HG03066 (cell line): ENCODE data around the gene ANKRD26.

Experiments
- ATAC-seq: cut with Tn5 transposase; IDR thresholded peaks from one replicate; pipeline ENCODE4 v1.9.1; 2021; ENCODE audit warnings: low read depth; ENCODE audit not compliant: unreplicated experiment

The ANKRD26 gene

DNA sequence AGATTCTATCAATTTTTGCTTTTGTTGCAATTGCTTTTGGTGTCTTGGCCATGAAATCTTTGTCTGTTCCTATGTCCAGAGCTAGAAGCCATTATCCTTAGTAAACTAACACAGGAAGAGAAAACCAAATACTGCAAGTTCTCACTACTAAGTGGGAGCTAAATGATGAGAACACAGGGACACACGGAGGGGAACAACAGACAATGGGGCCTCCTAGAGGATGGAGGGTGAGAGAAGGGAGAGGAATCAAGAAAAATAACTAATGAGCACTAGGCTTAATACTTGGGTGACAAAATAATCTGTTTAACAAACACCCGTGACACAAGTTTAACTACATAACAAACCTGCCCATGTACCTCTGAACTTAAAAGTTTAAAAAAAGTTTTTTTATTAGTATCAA is 78.2 kb downstream of the ANKRD26 start:
- no peak for ATAC-seq

DNA sequence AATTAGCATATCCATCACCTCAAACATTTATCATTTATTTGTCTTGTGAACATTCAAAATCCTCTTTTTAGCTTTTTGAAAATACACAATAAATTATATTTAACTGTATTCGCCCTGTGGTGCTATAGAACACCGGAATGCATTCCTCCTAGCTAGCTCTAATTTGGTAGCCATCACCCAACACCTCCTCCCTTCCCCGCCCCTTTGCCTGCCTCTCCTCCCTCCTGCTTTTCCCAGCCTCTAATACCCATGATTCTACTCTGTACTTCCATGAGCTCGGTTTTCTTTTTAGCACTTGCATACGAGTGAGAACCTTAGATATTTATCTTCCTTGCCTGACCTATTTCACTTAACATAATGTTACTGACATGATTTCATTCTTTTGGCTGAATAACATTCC is 80.1 kb downstream of the ANKRD26 start:
- ATAC-seq = no peak

GRCh38 chr10:27019827-27020226 is 80.5 kb downstream of the ANKRD26 start:
- no peak for ATAC-seq

DNA sequence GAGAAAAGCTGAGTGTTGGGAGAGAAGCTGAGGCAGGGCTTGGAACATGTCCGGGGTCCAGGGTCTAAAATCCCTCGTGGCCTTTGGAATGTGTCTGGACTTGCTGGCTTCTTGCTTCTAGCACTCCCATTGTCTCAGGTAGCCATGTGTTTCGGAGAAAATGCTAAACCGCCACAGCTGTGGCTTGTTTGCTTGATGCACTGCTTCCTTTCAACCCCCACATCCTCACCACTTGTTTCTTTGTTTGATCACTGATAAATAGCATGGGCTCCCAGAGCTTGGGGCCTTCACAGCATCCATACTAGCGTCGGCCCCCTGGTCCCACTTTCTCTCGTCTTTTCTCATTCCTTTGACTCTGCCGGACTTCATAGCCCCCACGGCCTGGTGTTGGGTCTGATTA is 102.7 kb downstream of the ANKRD26 start:
- no peak for ATAC-seq

- no peak for ATAC-seq
Observed at GRCh38 chr10:26994743-26995142, 105.6 kb downstream of the ANKRD26 start.

DNA sequence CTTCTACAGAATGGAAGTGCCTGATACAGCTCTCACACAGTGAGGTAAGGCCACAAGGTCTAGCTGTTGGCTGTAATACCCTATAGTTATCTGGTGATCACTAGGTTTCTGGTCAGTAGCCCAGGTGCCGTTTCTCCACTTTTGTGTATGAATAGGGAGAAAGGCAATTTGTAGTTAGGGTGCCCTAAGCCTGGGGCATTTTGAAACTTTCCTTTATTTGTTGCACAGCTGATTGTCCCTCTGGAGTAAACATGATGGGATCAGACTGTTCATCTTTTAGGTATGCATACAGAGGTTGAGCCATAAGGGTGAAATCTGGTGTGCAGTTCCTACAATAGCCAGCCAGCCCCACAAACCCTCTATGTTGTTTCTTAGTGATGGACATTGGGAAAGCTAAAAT is 112.4 kb downstream of the ANKRD26 start:
- no peak for ATAC-seq

DNA sequence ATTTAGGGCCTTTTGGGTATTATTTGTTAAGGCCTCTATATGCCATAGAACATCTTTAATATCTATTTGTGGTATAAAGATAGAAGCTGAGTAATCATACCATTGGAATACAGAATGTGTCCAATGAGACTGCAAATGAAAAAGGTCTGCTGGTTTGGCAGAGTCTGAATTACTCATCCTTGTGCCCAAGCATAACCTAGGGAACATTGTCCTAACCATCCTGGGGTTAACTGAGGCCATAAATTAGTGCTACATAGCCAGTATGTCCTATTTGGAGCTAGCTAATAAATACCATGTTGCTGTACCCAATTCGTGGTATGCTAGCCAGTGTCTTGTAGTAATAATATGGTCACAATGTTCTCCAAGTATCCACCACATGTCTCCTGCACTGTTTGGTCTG is 117.1 kb downstream of the ANKRD26 start:
- no peak for ATAC-seq

DNA sequence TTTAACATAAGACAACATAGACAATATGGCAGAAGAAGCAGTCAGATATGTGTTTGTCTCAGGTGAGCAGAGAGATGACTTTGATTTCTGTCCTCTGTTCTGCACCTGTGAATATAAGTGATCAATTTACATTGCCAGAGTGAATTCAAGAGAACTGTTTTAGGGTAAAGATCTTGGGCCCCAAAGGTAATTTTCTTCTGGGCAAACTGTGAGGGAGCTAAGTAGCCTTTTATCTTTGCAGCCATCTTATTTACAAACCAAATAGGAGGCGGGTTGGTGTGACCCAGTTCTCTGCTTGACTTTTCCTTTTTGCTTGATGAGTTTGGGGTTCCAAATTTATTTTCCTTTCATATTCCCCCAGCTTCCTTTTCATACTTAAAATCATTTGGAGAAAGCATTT is 118.2 kb downstream of the ANKRD26 start:
- ATAC-seq = no peak

DNA sequence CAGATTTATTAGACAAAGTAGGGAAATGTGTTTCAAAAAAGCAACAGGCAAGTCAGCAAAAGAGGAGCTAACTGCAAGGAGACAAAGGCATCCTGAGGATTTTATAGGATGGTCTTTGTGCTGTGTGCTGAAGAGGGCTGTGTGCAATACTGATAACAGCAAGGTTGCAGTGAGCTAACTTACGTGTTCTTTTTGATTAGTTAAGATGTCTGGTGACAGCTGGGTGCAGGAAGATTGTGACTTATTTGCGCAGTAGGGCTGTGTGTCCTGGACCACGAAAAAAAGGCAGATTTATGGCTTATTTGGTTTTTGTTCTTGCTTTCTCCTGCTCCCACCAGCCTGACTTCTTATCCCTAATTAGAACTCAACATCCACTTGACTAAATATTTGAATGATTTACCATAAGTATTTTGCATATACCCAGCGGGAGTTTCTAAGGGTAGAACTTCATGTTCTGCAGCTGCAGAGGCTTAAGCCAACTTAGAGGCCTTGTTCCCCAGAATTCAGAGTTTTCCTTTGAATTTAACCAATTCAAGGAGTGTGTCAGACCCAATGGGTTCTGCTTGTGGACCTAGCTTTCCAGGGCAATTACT is 119.0 kb downstream of the ANKRD26 start:
- ATAC-seq = no peak

DNA sequence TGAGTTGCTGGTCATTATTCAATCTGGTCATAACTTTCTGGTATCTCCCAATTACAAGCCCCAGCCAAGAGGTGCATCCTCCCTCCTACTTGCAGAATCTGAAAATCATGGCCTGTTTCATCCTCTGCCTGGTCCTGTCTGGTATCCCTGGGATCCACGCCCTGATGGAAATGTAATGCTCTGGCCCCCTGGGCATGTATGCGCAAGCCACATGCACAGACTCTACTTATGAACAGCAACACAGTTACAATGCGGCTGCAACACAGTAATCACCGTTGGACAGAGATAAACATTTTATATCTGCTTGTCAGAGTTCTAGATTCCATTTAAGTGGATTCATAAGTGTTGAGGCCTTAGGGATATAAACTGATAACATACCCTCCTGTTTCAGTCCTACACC is 121.8 kb downstream of the ANKRD26 start:
- ATAC-seq = no peak

DNA sequence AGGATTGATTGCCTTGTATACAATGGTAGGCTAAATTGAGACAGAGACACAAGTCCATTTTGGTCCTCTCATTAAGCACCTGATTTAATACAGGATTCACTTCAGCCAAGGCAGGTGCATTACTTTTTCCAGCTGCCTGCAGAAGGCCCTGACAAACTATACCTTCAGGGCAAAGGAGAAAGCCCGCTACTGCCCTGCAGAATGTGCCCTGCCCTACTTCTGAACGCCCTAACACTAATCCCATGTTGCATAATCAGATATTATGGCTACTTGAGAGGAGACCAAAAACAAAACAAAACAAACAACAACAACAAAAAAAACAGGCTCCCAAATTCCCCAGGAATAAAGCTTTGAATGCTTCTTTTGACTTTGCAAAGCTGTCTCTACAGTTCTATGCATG is 122.7 kb downstream of the ANKRD26 start:
- no peak for ATAC-seq

DNA sequence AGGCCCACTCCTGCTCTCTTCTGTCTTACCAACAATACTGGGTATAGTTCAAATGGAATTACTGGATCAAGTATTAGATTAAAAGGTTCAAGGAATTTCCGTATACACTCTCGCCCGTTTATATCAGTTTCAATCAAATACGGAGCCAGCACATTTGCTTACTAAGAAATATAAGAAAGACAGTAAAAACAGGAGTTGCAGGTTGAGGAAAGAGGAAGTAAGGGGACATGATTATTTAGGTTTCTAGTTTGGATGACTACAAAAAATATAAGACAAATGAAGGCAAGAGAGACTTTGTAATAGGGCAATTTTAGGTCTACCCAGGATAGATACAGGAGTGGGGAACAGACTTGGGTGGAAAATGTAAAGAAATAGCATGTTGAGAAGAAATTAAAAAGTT is 129.6 kb downstream of the ANKRD26 start:
- ATAC-seq = no peak

DNA sequence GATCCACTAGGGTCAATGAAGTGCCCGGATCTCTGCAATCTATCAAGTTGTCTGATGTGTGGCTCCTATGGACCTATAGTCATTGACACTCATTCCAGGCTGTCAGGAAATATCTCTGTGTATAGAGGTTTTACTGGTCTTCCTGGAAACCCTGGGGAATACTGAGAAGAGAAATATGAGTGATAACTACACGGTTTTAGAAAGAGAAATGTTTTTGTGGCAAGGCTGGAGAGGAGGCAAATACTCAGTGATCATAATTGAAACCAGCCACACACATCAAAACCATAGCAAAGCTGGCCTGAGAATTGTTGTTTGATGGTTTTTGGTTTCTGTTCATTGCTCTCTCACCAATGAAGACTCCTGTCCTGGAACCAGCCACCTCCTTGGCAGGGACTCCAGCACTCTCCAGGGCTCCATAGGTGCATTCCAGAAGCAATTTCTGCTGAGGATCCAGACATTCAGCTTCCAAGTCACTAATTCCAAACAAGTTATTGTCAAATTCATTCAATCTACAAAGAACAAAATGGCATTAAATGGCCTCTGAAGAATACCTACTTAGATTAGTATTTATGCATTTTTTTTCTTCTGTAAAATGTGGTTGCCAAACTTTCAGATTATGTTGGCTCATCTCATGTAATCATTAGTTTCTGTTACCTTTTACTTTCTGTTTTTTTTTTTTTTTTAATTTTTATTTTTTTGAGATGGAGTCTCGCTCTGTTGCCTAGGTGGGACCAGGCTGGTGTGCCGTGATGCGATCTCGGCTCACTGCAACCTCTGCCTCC is 131.0 kb downstream of the ANKRD26 start:
- peak; percentile 86 for ATAC-seq

- ATAC-seq = no peak
Observed at GRCh38 chr10:26962835-26963234, 137.5 kb downstream of the ANKRD26 start.

DNA sequence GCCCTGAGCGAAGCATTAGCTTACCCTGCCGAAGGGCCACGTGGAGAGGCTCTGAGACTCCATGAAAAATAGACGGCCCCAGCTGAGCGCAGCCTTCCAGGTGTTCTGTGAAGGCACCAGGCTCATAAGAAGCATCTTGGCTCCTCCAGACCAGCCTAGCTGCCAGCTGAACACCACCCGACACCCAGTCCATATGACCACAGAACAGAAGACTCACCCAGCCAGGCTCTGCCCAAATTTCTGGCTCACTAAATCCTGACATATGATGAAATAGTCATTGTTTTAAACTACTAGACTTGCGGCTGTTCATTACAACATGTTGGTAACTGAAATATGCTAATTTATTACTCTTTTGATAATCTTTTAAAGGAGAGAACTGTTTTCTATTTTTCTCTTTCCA is 140.0 kb downstream of the ANKRD26 start:
- no peak for ATAC-seq

GRCh38 chr10:26959841-26960240 is 140.5 kb downstream of the ANKRD26 start:
- no peak for ATAC-seq
